PFSK-1 (cell line): ENCODE results near the gene UXS1.

Experiments used
- REST ChIP-seq, 2 experiments: IDR thresholded peaks; 2 replicates each; pipeline versions ENCODE4 v1.6.1 to v1.8.0; 2011 to 2012; ENCODE audit warnings: low read depth in 2 of 2, low read length in 2 of 2, control low read depth in 1 of 2, inconsistent platforms in 1 of 2, mild to moderate bottlenecking in 1 of 2, moderate library complexity in 1 of 2; ENCODE audit not compliant: insufficient read depth in 1 of 2
- SIN3A ChIP-seq: IDR thresholded peaks from 2 replicates; pipeline ENCODE4 v1.6.1; 2012; ENCODE audit warnings: mild to moderate bottlenecking, low read length, moderate library complexity, borderline replicate concordance; ENCODE audit not compliant: insufficient read depth

DNA sequence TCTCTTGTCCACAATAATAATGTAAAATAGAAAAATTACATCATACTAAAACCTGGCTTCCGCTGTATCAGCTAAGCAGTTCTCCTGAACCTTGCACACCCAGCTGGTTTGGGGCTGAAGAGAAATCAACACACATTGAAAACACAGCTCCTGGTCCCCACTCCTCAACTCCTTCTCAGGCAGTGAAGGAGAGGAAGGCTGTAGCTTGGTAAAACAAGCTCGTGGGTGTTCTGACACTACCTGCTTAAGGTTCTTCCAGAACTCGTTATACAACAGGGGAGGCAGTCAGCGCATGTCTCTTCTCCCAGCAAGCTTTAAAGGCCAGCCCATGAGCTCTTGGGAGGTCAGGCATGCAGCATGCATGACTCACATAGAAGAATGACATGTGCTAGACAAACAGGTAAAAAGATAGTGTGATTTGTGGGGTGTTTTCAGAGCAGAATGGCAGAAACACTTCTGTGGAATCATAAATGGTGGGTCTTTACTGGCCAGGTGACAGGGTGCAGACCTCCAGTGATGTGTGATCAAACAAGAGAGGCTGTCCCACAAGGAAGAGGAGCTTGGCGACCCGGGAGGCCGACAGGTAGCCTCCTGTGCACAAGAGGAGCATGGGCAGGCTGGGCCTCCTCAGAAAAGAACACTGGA lies 69.1 kb downstream of the UXS1 start:
- TF ChIP-seq REST (IDR thresholded peaks at IDR 0.05; ENCODE audit: insufficient read depth in 1 of 2, low read depth in 2 of 2, low read length in 2 of 2) = no peak
- TF ChIP-seq SIN3A = no peak
